ENCODE data around the gene B9D1. TPM values are rescaled to one million over a fixed set of nuclear protein-coding genes. Genes with fewer than 3 reads are reported as not detected.

The B9D1 gene
- total RNA-seq, 1 experiment from 2014 or later: 46.3 TPM

GRCh38 chr17:19320876-19321275, 41.6 kb downstream of the B9D1 start:
- no peak for DNase-seq (ENCODE audit: low spot score)

GRCh38 chr17:19319771-19320505, 42.6 kb downstream of the B9D1 start:
- DNase-seq (ENCODE audit: low spot score): no peak

DNA sequence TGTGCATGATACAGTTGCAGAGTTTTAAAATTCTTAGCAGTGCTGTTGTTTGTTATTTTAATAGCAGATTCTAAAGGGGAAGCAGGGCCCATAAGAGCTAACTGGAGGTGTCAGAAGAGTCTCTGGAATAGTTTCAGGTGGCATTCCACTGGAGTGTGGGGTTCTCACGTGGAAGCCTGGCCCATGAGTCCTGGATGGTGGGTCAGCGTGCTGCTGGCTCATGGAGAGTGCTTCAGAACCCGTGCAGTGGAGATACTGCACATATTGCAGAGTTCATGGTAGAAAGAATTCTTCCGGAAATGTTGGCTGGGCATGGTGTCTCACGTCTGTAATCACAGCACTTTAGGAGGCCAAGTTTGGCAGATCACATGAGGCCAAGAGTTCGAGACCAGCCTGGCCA, 43.9 kb downstream of the B9D1 start:
- DNase-seq (ENCODE audit: low spot score): no peak

DNA sequence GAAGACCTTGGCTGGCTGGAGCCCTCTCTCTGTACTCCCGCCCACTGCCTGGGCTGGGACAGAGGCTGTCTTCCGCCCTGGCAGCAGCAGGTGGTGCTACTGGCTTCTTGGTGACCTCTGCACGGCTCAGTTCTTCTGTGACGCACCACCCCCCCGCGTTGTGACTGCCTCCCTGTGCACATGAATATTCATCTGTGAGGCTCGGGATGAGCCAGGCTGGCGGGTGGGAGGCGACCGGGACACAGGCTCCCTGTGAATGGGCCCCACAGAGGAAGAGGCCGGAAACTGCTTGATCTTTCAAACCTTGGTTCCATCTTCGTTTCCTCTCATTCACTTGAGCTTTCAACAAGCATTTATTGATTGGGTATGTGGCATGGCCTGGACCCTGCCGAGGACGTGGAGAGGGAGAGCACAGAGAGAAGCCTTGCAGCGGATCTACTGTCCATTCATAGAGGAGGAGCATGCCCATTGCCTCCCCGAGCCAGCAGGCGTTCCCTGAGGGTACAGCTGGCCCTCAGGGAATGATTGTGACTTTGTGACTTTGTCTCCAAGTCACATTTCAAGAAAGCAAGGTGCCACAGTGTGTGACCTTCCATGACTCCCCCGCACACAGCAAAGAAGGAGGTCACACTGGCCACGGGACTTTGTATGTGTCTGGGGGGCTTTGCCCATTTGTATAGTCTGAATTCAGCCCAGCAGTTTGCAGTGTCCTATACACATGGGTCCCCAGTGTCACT, 45.0 kb downstream of the B9D1 start:
- DNase-seq (ENCODE audit: low spot score): peak; percentile 41

GRCh38 chr17:19316761-19317358, 45.7 kb downstream of the B9D1 start:
- DNase-seq (ENCODE audit: low spot score): no peak

GRCh38 chr17:19315104-19315503, 47.4 kb downstream of the B9D1 start:
- DNase-seq (ENCODE audit: low spot score): no peak

- DNase-seq (ENCODE audit: low spot score): no peak
Measured at GRCh38 chr17:19313746-19314651, 48.5 kb downstream of the B9D1 start.

DNA sequence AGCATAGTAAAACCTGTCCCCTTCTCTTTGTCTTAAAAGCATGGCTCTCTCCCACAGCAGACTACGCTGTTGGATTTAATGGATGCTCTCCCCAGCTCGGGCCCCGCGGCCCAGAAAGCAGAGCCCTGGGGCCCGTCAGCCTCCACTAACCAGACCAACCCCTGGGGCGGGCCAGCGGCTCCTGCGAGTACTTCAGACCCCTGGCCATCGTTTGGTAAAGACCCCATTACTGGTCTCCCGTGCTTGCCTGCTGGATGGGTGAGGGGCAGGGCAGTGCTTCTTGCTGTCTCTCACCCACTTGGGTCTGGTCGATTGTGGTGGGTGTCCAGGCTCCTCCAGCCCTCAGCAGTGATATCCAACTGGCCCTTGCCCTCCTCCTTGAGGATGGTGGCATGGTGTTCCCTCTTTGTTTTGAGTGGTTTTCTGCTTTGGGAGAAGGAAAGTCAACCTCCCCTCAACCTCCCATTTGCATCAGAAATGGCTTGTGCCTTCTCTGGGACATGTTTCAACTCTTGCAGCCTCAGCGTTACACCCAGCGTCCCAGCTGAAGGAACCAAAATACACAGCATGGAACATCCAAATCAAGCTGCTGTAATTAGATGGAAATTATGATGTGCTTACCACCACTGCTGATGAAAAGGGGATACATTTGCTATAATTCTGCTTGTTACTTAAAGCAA, 49.3 kb downstream of the B9D1 start:
- no peak for DNase-seq (ENCODE audit: low spot score)

DNA sequence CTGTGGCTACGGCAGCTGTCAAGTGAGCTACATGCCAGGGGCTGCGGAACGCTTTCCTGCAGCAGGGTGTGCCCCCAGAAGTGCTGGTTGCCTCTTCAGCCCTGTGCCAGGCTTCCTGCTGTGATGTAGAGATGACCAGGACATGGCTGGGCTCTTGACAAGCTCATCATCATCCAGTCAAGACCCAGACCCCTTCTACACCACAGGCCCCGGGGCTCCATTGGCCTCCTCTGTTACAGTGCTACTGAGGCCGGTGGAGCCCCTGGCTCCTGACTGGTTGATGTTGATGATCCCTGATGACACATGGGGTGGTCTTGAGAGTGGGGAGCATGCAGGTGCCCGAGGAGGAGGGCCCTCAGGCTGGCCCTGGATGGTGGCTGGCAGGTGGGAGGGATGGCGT, 50.1 kb downstream of the B9D1 start:
- DNase-seq (ENCODE audit: low spot score): no peak

DNA sequence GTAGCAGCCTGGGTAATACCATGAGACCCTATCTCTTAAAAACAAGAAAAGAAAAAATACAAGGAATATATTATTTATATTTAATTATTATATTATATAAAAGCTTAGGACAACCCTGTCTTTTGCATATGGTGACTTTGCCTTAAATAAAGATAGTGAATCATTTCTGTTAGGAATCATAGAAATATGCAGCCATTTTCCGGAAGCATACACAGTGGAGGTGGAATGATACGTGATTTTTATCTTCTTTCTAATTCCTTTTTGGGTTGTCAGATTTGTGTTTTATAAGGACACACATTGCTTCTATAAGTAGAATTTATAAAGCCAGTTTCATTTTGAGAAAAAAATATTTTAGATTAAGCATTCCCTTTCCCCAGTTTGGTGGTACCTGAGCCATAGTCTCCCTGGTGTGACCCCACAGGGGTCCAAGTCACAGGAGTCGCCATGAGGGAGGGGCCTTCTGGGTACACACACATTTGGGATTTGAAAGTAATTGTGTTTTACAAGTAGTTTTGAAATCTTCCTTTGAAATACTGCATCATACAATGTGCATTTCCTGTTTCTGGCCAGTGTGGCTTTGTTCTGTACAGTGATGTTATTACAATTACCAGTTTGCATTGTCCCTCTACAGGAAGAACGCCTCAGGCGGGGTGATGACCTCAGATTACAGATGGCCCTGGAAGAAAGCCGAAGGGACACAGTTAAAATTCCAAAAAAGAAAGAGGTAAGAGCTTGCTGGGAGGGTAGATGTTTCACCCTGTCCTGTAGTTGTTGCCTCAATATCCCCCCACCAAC, 50.9 kb downstream of the B9D1 start:
- DNase-seq (ENCODE audit: low spot score): no peak

- no peak for DNase-seq (ENCODE audit: low spot score)
Measured at GRCh38 chr17:19311016-19311415, 51.5 kb downstream of the B9D1 start.

- DNase-seq (ENCODE audit: low spot score): no peak
Measured at GRCh38 chr17:19310151-19310550, 52.4 kb downstream of the B9D1 start.

GRCh38 chr17:19309701-19310100, 52.8 kb downstream of the B9D1 start:
- no peak for DNase-seq (ENCODE audit: low spot score)

GRCh38 chr17:19308398-19308797, 54.1 kb downstream of the B9D1 start:
- no peak for DNase-seq (ENCODE audit: low spot score)

- DNase-seq (ENCODE audit: low spot score): no peak
Measured at GRCh38 chr17:19307521-19307920, 55.0 kb downstream of the B9D1 start.

- DNase-seq (ENCODE audit: low spot score): no peak
Measured at GRCh38 chr17:19306160-19307111, 56.1 kb downstream of the B9D1 start.

DNA sequence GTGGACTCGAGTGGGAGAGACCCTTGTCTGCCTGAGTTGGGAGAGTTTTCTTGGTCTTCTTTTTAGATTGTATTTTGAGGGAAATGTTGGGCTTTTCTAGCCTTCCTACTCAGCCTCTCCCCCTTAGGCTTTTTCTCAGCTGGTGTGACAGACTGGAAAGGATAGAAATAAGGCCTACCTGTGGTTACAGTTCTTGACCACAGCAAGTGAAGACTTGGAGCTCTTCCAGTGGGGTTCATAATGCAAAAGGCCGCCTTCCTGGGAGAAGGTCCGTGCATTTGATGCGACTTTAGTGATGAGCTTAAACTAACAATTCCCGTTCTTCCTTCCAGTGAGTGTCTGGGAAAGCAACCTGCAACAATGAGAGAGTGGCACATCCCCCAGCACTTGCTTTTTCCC, 56.8 kb downstream of the B9D1 start:
- no peak for DNase-seq (ENCODE audit: low spot score)

DNA sequence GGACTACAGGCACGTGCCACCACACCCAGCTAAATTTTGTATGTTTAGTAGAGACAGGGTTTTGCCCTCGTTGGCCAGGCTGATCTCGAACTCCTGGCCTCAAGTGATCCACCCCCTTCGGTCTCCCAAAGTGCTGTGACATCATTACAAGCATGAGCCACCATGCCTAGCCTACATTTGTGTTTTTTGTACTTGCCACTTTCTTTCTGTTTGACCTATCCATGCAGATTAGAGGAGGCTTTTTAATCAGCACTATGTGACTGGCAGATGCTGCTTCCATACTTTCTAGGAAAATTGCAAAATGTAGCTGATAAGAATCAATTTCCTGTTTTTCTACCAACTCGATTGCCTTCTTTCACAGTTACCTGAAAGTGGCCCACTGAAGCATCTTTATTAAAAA, 57.3 kb downstream of the B9D1 start:
- DNase-seq (ENCODE audit: low spot score): no peak

GRCh38 chr17:19304751-19305150, 57.8 kb downstream of the B9D1 start:
- no peak for DNase-seq (ENCODE audit: low spot score)

Data from H4 (cell line).